22Rv1 (cell line): ENCODE data around the gene STARD7.

Experiments
- H3K27ac ChIP-seq: fragments of 450-650 bp; 2 replicates; pipeline ENCODE4 v1.5.1; 2017
- ZFX ChIP-seq: fragments of 450-650 bp; IDR thresholded peaks from 2 replicates; pipeline ENCODE4 v1.6.1; 2017; ENCODE audit warnings: antibody characterized with exemption, borderline replicate concordance
- TF ChIP-seq, protein P1 (sequence below): fragments of 450-650 bp; IDR thresholded peaks from 2 replicates; pipeline ENCODE4 v1.5.1; 2017; ENCODE audit warnings: mild to moderate bottlenecking

STARD7 gene

GRCh38 chr2:96153991-96154431 is 54.6 kb downstream of the STARD7 start:
- H3K27ac ChIP-seq: no peak overlapping the region
- TF ChIP-seq, protein P1, sequence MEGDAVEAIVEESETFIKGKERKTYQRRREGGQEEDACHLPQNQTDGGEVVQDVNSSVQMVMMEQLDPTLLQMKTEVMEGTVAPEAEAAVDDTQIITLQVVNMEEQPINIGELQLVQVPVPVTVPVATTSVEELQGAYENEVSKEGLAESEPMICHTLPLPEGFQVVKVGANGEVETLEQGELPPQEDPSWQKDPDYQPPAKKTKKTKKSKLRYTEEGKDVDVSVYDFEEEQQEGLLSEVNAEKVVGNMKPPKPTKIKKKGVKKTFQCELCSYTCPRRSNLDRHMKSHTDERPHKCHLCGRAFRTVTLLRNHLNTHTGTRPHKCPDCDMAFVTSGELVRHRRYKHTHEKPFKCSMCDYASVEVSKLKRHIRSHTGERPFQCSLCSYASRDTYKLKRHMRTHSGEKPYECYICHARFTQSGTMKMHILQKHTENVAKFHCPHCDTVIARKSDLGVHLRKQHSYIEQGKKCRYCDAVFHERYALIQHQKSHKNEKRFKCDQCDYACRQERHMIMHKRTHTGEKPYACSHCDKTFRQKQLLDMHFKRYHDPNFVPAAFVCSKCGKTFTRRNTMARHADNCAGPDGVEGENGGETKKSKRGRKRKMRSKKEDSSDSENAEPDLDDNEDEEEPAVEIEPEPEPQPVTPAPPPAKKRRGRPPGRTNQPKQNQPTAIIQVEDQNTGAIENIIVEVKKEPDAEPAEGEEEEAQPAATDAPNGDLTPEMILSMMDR: no peak
- no peak for TF ChIP-seq ZFX

GRCh38 chr2:96153291-96153713 is 55.3 kb downstream of the STARD7 start:
- TF ChIP-seq, protein P1: no peak
- TF ChIP-seq ZFX: no peak

DNA sequence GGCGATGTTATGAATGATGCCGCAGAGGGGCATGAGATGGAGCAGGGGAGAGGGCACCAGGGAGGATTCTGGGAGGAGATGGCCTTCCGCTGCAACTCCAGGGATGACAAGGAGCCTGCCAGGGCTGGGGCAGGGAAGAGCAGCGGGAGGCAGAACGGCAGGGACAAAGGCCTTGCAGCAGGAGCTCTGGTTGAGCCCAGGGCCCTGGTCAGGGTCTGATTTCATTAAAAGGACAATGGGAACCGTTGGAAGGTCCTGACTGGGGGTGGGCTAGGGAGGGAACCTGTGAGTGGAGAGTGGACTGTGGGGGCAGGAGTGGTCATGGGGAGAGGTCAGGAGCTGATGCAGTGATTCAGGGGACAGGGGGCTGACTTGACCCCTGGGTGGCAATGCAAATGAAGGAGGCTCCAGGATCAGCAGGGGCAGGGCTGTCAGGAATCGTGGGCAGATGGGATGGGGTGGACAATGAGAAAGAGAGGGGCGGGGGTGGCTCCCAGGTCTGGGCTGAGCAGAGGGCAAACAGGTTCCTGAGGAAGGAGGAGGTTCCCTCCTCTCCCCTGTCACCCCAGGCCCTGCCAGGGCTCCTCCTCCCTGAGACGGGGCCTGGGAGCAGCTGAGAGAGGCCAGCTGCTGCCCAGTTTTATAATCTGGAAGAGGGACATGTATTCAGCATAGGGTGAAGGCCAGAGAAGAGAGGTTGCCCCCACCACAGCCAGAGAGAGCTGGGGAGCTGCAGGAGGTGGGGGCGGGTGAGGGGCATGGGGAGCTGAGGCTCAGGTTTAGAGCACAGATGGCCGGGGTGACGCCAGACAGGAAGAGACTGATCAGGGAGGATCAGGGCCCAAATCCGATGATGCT is 56.1 kb downstream of the STARD7 start:
- TF ChIP-seq, protein P1: no peak
- TF ChIP-seq ZFX: no peak
- no peak overlapping the region for H3K27ac ChIP-seq

More at GRCh38 chr2:96153291-96153713, 55.3 kb downstream of the STARD7 start:
- H3K27ac ChIP-seq: no peak overlapping the region

DNA sequence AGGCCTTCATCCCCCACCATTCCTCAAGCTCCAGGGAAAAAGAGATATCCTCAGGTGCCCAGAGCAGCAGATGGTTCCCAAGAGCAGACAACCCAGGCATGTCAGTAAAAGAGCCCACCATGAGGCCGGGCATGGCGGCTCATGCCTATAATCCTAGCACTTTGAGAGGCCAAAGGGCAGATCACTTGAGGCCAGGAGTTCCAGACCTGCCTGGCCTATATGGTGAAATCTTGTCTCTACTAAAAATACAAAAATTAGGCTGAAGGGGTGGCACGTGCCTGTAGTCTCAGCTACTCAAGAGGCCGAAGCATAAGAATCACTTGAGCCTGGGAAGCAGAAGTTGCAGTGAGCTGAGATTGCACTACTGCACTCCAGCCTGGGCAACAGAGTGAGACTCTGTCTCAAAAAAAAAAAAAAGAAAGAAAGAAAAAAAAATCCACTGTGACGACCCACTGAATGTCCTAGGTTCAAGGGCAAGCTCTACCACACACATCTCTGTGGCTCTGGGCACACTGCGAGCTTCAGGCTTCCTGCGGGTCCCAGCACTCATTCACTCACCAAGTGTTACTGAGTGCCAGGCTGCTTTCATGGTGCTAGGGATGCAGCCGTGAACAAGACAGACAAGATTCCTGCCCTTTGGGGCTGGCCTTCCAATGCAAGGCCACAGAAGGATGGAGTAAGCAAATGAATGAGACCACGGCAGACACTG is 56.9 kb downstream of the STARD7 start:
- no peak for TF ChIP-seq ZFX
- TF ChIP-seq, protein P1: no peak
- H3K27ac ChIP-seq: no peak overlapping the region

DNA sequence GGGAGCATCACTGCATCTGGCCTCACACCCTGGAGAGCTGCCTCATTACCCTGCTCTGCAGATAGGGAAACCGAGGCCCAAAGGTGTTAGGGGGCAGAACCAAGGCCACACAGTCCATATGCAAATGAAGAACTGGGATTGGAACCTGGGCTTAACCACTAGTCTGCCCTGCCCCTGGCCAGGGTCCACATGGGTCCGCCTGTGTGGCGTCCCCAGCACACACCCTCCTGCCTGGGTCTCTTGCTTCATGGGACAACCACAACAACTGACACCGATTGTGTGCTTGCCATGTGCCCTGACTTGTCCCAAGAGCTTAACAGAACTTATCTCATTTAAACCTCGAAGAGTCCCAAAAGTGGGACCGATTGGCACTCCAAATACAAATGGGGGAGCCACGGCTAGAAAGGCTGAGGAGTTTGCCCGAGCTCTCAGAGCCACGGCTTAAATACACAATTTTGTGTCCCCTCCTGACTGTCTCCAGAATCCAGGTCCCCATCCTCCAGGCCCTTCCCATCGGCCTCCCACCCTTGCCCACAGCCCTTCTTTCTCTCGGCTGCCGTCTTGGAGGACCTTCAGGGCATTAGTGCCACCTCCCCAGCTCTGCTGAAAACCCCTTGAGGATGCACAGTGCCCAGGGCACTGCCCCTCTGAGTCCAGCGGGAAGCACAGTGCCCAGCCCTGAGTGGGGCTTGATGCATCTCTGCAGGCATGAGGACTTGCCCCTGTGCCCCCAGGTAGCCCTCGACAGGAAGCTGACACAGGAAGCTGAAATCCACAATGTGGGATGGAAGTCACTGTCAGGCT is 57.6 kb downstream of the STARD7 start:
- no peak overlapping the region for H3K27ac ChIP-seq
- TF ChIP-seq, protein P1: no peak
- no peak for TF ChIP-seq ZFX

- TF ChIP-seq, protein P1: no peak
- no peak for TF ChIP-seq ZFX
- no peak overlapping the region for H3K27ac ChIP-seq
Measured at GRCh38 chr2:96150007-96150640, 58.5 kb downstream of the STARD7 start.
